Esophagus muscularis mucosa (tissue), 4 donors: ENCODE data around the gene PIK3R5. TPM values are rescaled to one million over a fixed set of nuclear protein-coding genes. Genes with fewer than 3 reads are reported as not detected.

ENCODE experiments used
- DNase-seq: peaks from one replicate; pipeline ENCODE4 v3.0.0-alpha.2; 2017; ENCODE audit errors: extremely low spot score
- H3K27ac ChIP-seq, 4 donors: fragments of 200-600 bp; sonication (generic); replicated peaks in 1 of 4; 1 replicate in 3 of 4; 2 replicates in 1 of 4; pipeline ENCODE4 v1.5.1; 2016 to 2019; ENCODE audit warnings: mild to moderate bottlenecking in 1 of 4
- H3K27me3 ChIP-seq, 4 donors: fragments of 200-600 bp; sonication (generic); one replicate each; pipeline versions ENCODE4 v1.5.1 to v1.6.0; 2016 to 2019
- H3K36me3 ChIP-seq, 4 donors: fragments of 200-600 bp; sonication (generic); one replicate each; pipeline ENCODE4 v1.5.1; 2016 to 2019
- H3K4me1 ChIP-seq, 4 donors: fragments of 200-600 bp; sonication (generic); one replicate each; pipeline ENCODE4 v1.5.1; 2016 to 2019
- H3K4me3 ChIP-seq, 4 donors: fragments of 200-600 bp; sonication (generic); 1 replicate in 2 of 4; 2 replicates in 2 of 4; pipeline ENCODE4 v1.5.1; 2016 to 2019; ENCODE audit warnings: mild to moderate bottlenecking in 4 of 4, moderate library complexity in 1 of 4
- H3K9me3 ChIP-seq, 4 donors: fragments of 200-600 bp; sonication (generic); 1 replicate in 3 of 4; 2 replicates in 1 of 4; pipeline ENCODE4 v1.5.1; 2016 to 2019
- CTCF ChIP-seq, 3 experiments: fragments of 200-600 bp in 2 of 3; fragments of 450-650 bp in 1 of 3; sonication (generic) in 2 of 3; IDR thresholded peaks; one replicate each; pipeline ENCODE4 v1.5.1; 2017 to 2019; ENCODE audit warnings: antibody characterized with exemption in 3 of 3, mild to moderate bottlenecking in 2 of 3, moderate library complexity in 1 of 3
- EP300 ChIP-seq: sonication (generic); formaldehyde crosslinking; IDR thresholded peaks from one replicate; pipeline ENCODE4 v1.6.1; 2017; ENCODE audit warnings: antibody characterized with exemption
- POLR2A ChIP-seq: fragments of 450-650 bp; IDR thresholded peaks from one replicate; pipeline ENCODE4 v1.6.1; 2017; ENCODE audit warnings: antibody characterized with exemption, moderate library complexity, mild to moderate bottlenecking, low read depth
- POLR2AphosphoS5 ChIP-seq, 2 donors: sonication (generic); formaldehyde crosslinking; IDR thresholded peaks; one replicate each; pipeline ENCODE4 v1.6.1; 2017; ENCODE audit warnings: antibody characterized with exemption in 2 of 2
- WGBS: methylation state at CpG from one replicate; pipeline ENCODE4 v1.1.5; 2018; 5-methylcytosine and 5-hydroxymethylcytosine counted together
- intact Hi-C: fragments of 100-400 bp; cut with DNase I; formaldehyde crosslinking; loops from one replicate; pipeline ENCODE4 v1.15.1; 2023
- total RNA-seq, 4 donors: library from RNA; depleted of rRNA; stranded (reverse); fragments of >200 nt; gene quantifications; one replicate each; pipeline versions ENCODE4 v1.1.0 to v1.2.1, GENCODE V29; 2016

Gene PIK3R5
- total RNA-seq, 4 donors from 2014 or later = 7.0 to 16.2 (median 9.6) TPM

GRCh38 chr17:8924595-8924994 lies 40.9 kb downstream of the PIK3R5 start:
- no peaks in the 10 kb centered on the region for H3K4me1 ChIP-seq
- TF ChIP-seq POLR2AphosphoS5 (IDR thresholded peaks at IDR 0.05) = no peak
- no peak for TF ChIP-seq CTCF (IDR thresholded peaks at IDR 0.05)
- TF ChIP-seq POLR2A = no peak
- TF ChIP-seq EP300 = no peak
- 81% methylated on average over 6 of the region's 6 CpGs for WGBS
- H3K36me3 ChIP-seq = no peaks in the 10 kb centered on the region
- H3K27me3 ChIP-seq = no peaks in the 10 kb centered on the region
- intact Hi-C loops = no loop called here
- H3K4me3 ChIP-seq = no peak overlapping the region
- H3K27ac ChIP-seq = no peak overlapping the region
- peaks cover 0 to 30% (median 27%) of the 10 kb centered on the region in 4 donors for H3K9me3 ChIP-seq
- no peak for DNase-seq

DNA sequence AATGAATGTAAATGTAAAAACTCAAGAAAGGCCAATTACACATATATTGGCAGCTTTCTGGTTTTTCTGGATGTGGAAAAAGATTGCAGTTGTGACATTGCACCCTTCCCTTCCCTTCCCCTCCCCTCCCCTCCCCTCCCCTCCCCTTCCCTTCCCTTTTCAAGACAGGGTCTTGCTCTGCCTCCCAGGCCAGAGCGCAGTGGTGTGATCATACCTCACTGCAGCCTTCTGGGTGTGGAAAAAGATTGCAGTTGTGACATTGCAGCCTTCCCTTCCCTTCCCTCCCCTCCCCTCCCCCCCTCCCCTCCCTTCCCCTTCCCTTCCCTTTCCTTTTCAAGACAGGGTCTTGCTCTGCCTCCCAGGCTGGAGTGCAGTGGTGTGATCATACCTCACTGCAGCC lies 41.7 kb downstream of the PIK3R5 start:
- Histone ChIP-seq H3K9me3 (peaks cover 0 to 26% (median 19%) of the 10 kb centered on the region in 4 donors), H3K27ac (peak overlapping the region in 1 of 4 donors; percentile 14), H3K4me3 (no peak overlapping the region), H3K36me3 (no peaks in the 10 kb centered on the region), H3K4me1 (no peaks in the 10 kb centered on the region), H3K27me3 (no peaks in the 10 kb centered on the region)
- intact Hi-C loops = no loop called here
- DNase-seq = peak; percentile 45
- TF ChIP-seq POLR2A (no peak), POLR2AphosphoS5 (IDR thresholded peaks at IDR 0.05) (no peak), CTCF (IDR thresholded peaks at IDR 0.05) (no peak)
- WGBS = 77% methylated on average over 1 of the region's 1 CpG

- 73% methylated on average over 4 of the region's 4 CpGs for WGBS
- H3K4me1 ChIP-seq = no peaks in the 10 kb centered on the region
- peak; percentile 62 for DNase-seq
- intact Hi-C loops = no loop called here
- H3K9me3 ChIP-seq = peaks cover 0 to 21% (median 17%) of the 10 kb centered on the region in 4 donors
- no peaks in the 10 kb centered on the region for H3K36me3 ChIP-seq
- no peaks in the 10 kb centered on the region for H3K27me3 ChIP-seq
- no peak overlapping the region for H3K4me3 ChIP-seq
- H3K27ac ChIP-seq = peak overlapping the region in 3 of 4 donors; percentile 27 to 44 (median 33)
- no peak for TF ChIP-seq CTCF (IDR thresholded peaks at IDR 0.05)
- TF ChIP-seq POLR2A = no peak
- no peak for TF ChIP-seq EP300
- no peak for TF ChIP-seq POLR2AphosphoS5 (IDR thresholded peaks at IDR 0.05)
These were observed 42.6 kb downstream of the PIK3R5 start for GRCh38 chr17:8922928-8923327.

- Histone ChIP-seq H3K4me1 (no peaks in the 10 kb centered on the region), H3K36me3 (no peaks in the 10 kb centered on the region), H3K27me3 (no peaks in the 10 kb centered on the region), H3K9me3 (peaks cover 0 to 21% (median 17%) of the 10 kb centered on the region in 4 donors), H3K27ac (peak overlapping the region in 3 of 4 donors; percentile 27 to 44 (median 33)), H3K4me3 (no peak overlapping the region)
- intact Hi-C loops = no loop called here
- 26% methylated on average over 6 of the region's 6 CpGs for WGBS
- peak; percentile 55 for DNase-seq
- TF ChIP-seq POLR2A = no peak
- no peak for TF ChIP-seq CTCF (IDR thresholded peaks at IDR 0.05)
- TF ChIP-seq EP300 = no peak
- TF ChIP-seq POLR2AphosphoS5 (IDR thresholded peaks at IDR 0.05) = peak in 1 of 2 donors; percentile 26
These were observed 43.1 kb downstream of the PIK3R5 start for GRCh38 chr17:8922451-8922850.

GRCh38 chr17:8921147-8921546 lies 44.4 kb downstream of the PIK3R5 start:
- Histone ChIP-seq H3K36me3 (no peaks in the 10 kb centered on the region), H3K9me3 (peaks cover 0 to 16% (median 13%) of the 10 kb centered on the region in 4 donors), H3K4me1 (no peaks in the 10 kb centered on the region), H3K27me3 (no peaks in the 10 kb centered on the region), H3K27ac (no peak overlapping the region), H3K4me3 (no peak overlapping the region)
- whole genome bisulfite sequencing = 69% methylated on average over 2 of the region's 2 CpGs
- TF ChIP-seq POLR2AphosphoS5 (IDR thresholded peaks at IDR 0.05) (no peak), EP300 (no peak), POLR2A (no peak), CTCF (IDR thresholded peaks at IDR 0.05) (no peak)
- DNase-seq = no peak
- intact Hi-C loops = no loop called here
